Measurements from ENCODE around the gene MANEAL.

- TF ChIP-seq CTCF (IDR thresholded peaks at IDR 0.05; ENCODE audit: insufficient read depth, low read depth, low read length) (no peak), EZH2 (IDR thresholded peaks at IDR 0.05; ENCODE audit: insufficient read depth, low read length) (peak; percentile 55)
Observed at GRCh38 chr1:37753473-37754321, 40.0 kb upstream of the MANEAL start.

Measured in astrocyte (in vitro differentiated cells and primary cell).